H1 (cell line): Measurements from ENCODE around the gene ADGRB2. TPM values are rescaled to one million over a fixed set of nuclear protein-coding genes. Genes with fewer than 3 reads are reported as not detected.

ENCODE experiments used
- CTCF ChIA-PET: fragments of 300-600 bp; sonication (Branson Sonifier 250); formaldehyde crosslinking; loops from one replicate; lab custom pipeline; 2021; ENCODE audit not compliant: partially characterized antibody; lab: Charles Lee
- POLR2A ChIA-PET: fragments of 300-600 bp; sonication (Branson Sonifier 250); formaldehyde crosslinking; loops from one replicate; lab custom pipeline; 2021; ENCODE audit warnings: inconsistent platforms; ENCODE audit not compliant: partially characterized antibody; lab: Charles Lee
- DNase-seq, 2 experiments: peaks; one replicate each; pipeline versions ENCODE4 v3.0.0 to v3.0.0-alpha.2; 2010 to 2022; ENCODE audit warnings: low spot score in 2 of 2, low read depth in 1 of 2, mixed read lengths in 1 of 2
- FAIRE-seq: peaks from 2 replicates; lab custom pipeline; 2011; peaks lifted over from hg19 to GRCh38; lab: Jason Lieb, UNC
- H2AFZ ChIP-seq: 2 replicates; pipeline ENCODE4 v1.8.1; 2012; ENCODE audit warnings: low read length, inconsistent platforms
- H2AK5ac ChIP-seq: 2 replicates; pipeline ENCODE4 v1.6.1; 2013; ENCODE audit warnings: low read depth, low read length
- H2BK120ac ChIP-seq: replicated peaks from 2 replicates; pipeline ENCODE3; 2013; ENCODE audit warnings: low read depth, low read length, inconsistent platforms
- H2BK12ac ChIP-seq: 2 replicates; pipeline ENCODE4 v1.6.1; 2013; ENCODE audit warnings: low read depth, low read length
- H2BK15ac ChIP-seq: 2 replicates; pipeline ENCODE4 v1.6.1; 2013; ENCODE audit warnings: low read length
- H2BK20ac ChIP-seq: 2 replicates; pipeline ENCODE4 v1.6.1; 2013; ENCODE audit warnings: low read length
- H2BK5ac ChIP-seq: 2 replicates; pipeline ENCODE4 v1.6.1; 2013; ENCODE audit warnings: low read depth, low read length
- H3K14ac ChIP-seq: 2 replicates; pipeline ENCODE4 v1.6.1; 2013; ENCODE audit warnings: inconsistent platforms; ENCODE audit not compliant: insufficient read length
- H3K18ac ChIP-seq: 2 replicates; pipeline ENCODE4 v1.6.1; 2013; ENCODE audit warnings: low read length; ENCODE audit errors: extremely low read depth
- H3K23ac ChIP-seq: 2 replicates; pipeline ENCODE4 v1.6.1; 2013; ENCODE audit warnings: inconsistent platforms; ENCODE audit not compliant: insufficient read length
- H3K23me2 ChIP-seq: 2 replicates; pipeline ENCODE4 v1.6.1; 2013; ENCODE audit warnings: low read depth, low read length
- H3K27ac ChIP-seq: 2 replicates; pipeline ENCODE4 v1.6.1; 2011; ENCODE audit warnings: low read depth, low read length, inconsistent platforms
- H3K27me3 ChIP-seq, 4 experiments: replicated peaks in 1 of 4; 1 replicate in 1 of 4; 2 replicates in 3 of 4; pipeline versions ENCODE4 v1.6.1 to v1.8.1; 2011 to 2013; ENCODE audit warnings: low read length in 3 of 4, mild to moderate bottlenecking in 3 of 4, inconsistent platforms in 2 of 4, mixed read lengths in 2 of 4, moderate library complexity in 1 of 4; ENCODE audit not compliant: control insufficient read depth in 3 of 4, insufficient read depth in 3 of 4; ENCODE audit errors: extremely low read depth in 1 of 4
- H3K36me3 ChIP-seq, 4 experiments: 2 replicates each; pipeline versions ENCODE4 v1.6.1 to v1.8.1; 2011 to 2013; ENCODE audit warnings: mild to moderate bottlenecking in 4 of 4, low read length in 3 of 4, moderate library complexity in 2 of 4, control low read depth in 1 of 4, inconsistent platforms in 1 of 4; ENCODE audit not compliant: insufficient read depth in 4 of 4, control insufficient read depth in 2 of 4
- H3K4ac ChIP-seq: replicated peaks from 2 replicates; pipeline ENCODE3; 2013; ENCODE audit warnings: low read length, low read depth, mixed read lengths, inconsistent platforms; ENCODE audit not compliant: insufficient read length
- H3K4me1 ChIP-seq, 4 experiments: replicated peaks in 1 of 4; 1 replicate in 1 of 4; 2 replicates in 3 of 4; pipeline versions ENCODE4 v1.6.1 to v1.8.1; 2011 to 2013; ENCODE audit warnings: low read length in 3 of 4, inconsistent platforms in 2 of 4, mixed read lengths in 1 of 4; ENCODE audit not compliant: insufficient read depth in 4 of 4, control insufficient read depth in 3 of 4
- H3K4me2 ChIP-seq, 2 experiments: 2 replicates each; pipeline versions ENCODE4 v1.6.1 to v1.8.1; 2011 to 2013; ENCODE audit warnings: low read depth in 2 of 2, low read length in 2 of 2, control low read depth in 1 of 2, inconsistent platforms in 1 of 2, mild to moderate bottlenecking in 1 of 2; ENCODE audit not compliant: insufficient read depth in 1 of 2
- H3K4me3 ChIP-seq, 4 experiments: fragments of 200-600, 300-600 bp in 1 of 4; sonication (generic), shearing (Covaris generic), sonication (Bioruptor Twin) in 1 of 4; 2 replicates each; pipeline versions ENCODE4 v1.5.1 to v1.8.1; 2011 to 2016; ENCODE audit warnings: low read length in 4 of 4, low read depth in 3 of 4, control low read depth in 2 of 4, inconsistent platforms in 2 of 4, mild to moderate bottlenecking in 2 of 4, mixed read lengths in 1 of 4, moderate library complexity in 1 of 4; ENCODE audit not compliant: insufficient read depth in 2 of 4; ENCODE audit errors: extremely low read depth in 1 of 4
- H3K56ac ChIP-seq: replicated peaks from 2 replicates; pipeline ENCODE3; 2013; ENCODE audit warnings: low read depth, mild to moderate bottlenecking, mixed read lengths, low read length, inconsistent platforms; ENCODE audit not compliant: insufficient read length
- H3K79me1 ChIP-seq: 2 replicates; pipeline ENCODE4 v1.6.1; 2013; ENCODE audit warnings: low read depth, low read length, control low read depth
- H3K79me2 ChIP-seq, 2 experiments: 2 replicates each; pipeline versions ENCODE4 v1.6.1 to v1.8.1; 2012 to 2013; ENCODE audit warnings: low read length in 2 of 2, mild to moderate bottlenecking in 2 of 2, inconsistent platforms in 1 of 2; ENCODE audit not compliant: insufficient read depth in 2 of 2, control insufficient read depth in 1 of 2
- H3K9ac ChIP-seq, 4 experiments: replicated peaks in 1 of 4; 1 replicate in 1 of 4; 2 replicates in 3 of 4; pipeline versions ENCODE4 v1.6.1 to v1.8.1; 2011 to 2013; ENCODE audit warnings: low read depth in 3 of 4, low read length in 3 of 4, control low read depth in 2 of 4, mild to moderate bottlenecking in 2 of 4, moderate library complexity in 2 of 4, inconsistent platforms in 1 of 4; ENCODE audit errors: extremely low read depth in 1 of 4
- H3K9me3 ChIP-seq, 2 experiments: 2 replicates each; pipeline versions ENCODE4 v1.6.1 to v1.8.1; 2012 to 2013; ENCODE audit warnings: mild to moderate bottlenecking in 2 of 2, moderate library complexity in 2 of 2, control low read depth in 1 of 2, inconsistent platforms in 1 of 2, low read depth in 1 of 2, low read length in 1 of 2, mixed read lengths in 1 of 2; ENCODE audit not compliant: insufficient read depth in 2 of 2
- H4K20me1 ChIP-seq, 2 experiments: replicated peaks in 1 of 2; 2 replicates each; pipeline versions ENCODE3 to v1.8.1; 2011 to 2013; ENCODE audit warnings: inconsistent platforms in 2 of 2, low read length in 2 of 2, mild to moderate bottlenecking in 1 of 2; ENCODE audit not compliant: insufficient read depth in 2 of 2, control insufficient read depth in 1 of 2
- H4K5ac ChIP-seq: 2 replicates; pipeline ENCODE4 v1.6.1; 2013; ENCODE audit warnings: low read length, low read depth, mixed read lengths, inconsistent platforms; ENCODE audit not compliant: insufficient read length
- H4K8ac ChIP-seq: 2 replicates; pipeline ENCODE4 v1.8.0; 2013; ENCODE audit warnings: mild to moderate bottlenecking, moderate library complexity, low read length, inconsistent platforms; ENCODE audit not compliant: insufficient read depth; ENCODE audit errors: extremely low read depth
- H4K91ac ChIP-seq: replicated peaks from 2 replicates; pipeline ENCODE3; 2013; ENCODE audit warnings: low read length, mixed read lengths, inconsistent platforms; ENCODE audit not compliant: insufficient read length
- BACH1 ChIP-seq: IDR thresholded peaks from 2 replicates; pipeline ENCODE4 v1.6.1; 2012; ENCODE audit warnings: low read length, improper control_type of control experiment
- EZH2 ChIP-seq: fragments of 200-600 bp; sonication (generic); IDR thresholded peaks from 2 replicates; pipeline ENCODE4 v1.7.1; 2012; ENCODE audit warnings: low read depth, mild to moderate bottlenecking, moderate library complexity, low read length, inconsistent platforms; ENCODE audit not compliant: severe bottlenecking
- WGBS, 2 experiments: shearing (Covaris generic) in 1 of 2; methylation state at CpG; one replicate each; pipeline versions ENCODE4 v1.1.6 to v1.1.7; 2013 to 2015; ENCODE audit warnings: low lambda C conversion rate in 2 of 2, mixed read lengths in 2 of 2, inconsistent platforms in 1 of 2, low coverage in 1 of 2, missing lambda C conversion rate in 1 of 2; ENCODE audit not compliant: insufficient replicate concordance in 2 of 2, insufficient coverage in 1 of 2, insufficient read length in 1 of 2; ENCODE audit errors: extremely low coverage in 1 of 2, missing lambda C conversion rate in 1 of 2; 5-methylcytosine and 5-hydroxymethylcytosine counted together
- long read RNA-seq, 2 experiments: library from RNA in 1 of 2; library from capped mRNA in 1 of 2; stranded (forward); transcript quantifications; one replicate each; pipeline ENCODE4 v2.0.0, GENCODE V29; 2021; ENCODE audit warnings: inconsistent platforms in 1 of 2
- polyA minus RNA-seq, 3 experiments: library from RNA; depleted of rRNA, polyadenylated mRNA; stranded (reverse); fragments of >200 nt; gene quantifications; 1 replicate in 2 of 3; 2 replicates in 1 of 3; pipeline ENCODE4 v1.2.3, GENCODE V29; 2011
- polyA plus RNA-seq, 7 experiments: library from polyadenylated mRNA; depleted of rRNA in 3 of 7; stranded (reverse) in 5 of 7; unstranded in 2 of 7; fragments of >200 nt in 5 of 7; fragments of 200-250 nt in 2 of 7; gene quantifications; 1 replicate in 5 of 7; 2 replicates in 1 of 7; 4 replicates in 1 of 7; pipeline versions ENCODE4 v1.2.1 to v1.2.3, GENCODE V29; 2011 to 2013; ENCODE audit warnings: missing spikeins in 2 of 7, mixed read lengths in 2 of 7
- total RNA-seq: library from RNA; stranded (reverse); fragmentation: NEBNext Ultra II Directional; extraction: Animal tissue kit (Norgen Biotek cat#: 25700); gene quantifications from 2 replicates; pipeline ENCODE4 v1.2.1, GENCODE V29; 2021
- TF ChIP-seq, protein P1 (sequence below): IDR thresholded peaks from 2 replicates; pipeline ENCODE4 v1.6.1; 2012; ENCODE audit warnings: inconsistent platforms

ADGRB2 gene, protein sequence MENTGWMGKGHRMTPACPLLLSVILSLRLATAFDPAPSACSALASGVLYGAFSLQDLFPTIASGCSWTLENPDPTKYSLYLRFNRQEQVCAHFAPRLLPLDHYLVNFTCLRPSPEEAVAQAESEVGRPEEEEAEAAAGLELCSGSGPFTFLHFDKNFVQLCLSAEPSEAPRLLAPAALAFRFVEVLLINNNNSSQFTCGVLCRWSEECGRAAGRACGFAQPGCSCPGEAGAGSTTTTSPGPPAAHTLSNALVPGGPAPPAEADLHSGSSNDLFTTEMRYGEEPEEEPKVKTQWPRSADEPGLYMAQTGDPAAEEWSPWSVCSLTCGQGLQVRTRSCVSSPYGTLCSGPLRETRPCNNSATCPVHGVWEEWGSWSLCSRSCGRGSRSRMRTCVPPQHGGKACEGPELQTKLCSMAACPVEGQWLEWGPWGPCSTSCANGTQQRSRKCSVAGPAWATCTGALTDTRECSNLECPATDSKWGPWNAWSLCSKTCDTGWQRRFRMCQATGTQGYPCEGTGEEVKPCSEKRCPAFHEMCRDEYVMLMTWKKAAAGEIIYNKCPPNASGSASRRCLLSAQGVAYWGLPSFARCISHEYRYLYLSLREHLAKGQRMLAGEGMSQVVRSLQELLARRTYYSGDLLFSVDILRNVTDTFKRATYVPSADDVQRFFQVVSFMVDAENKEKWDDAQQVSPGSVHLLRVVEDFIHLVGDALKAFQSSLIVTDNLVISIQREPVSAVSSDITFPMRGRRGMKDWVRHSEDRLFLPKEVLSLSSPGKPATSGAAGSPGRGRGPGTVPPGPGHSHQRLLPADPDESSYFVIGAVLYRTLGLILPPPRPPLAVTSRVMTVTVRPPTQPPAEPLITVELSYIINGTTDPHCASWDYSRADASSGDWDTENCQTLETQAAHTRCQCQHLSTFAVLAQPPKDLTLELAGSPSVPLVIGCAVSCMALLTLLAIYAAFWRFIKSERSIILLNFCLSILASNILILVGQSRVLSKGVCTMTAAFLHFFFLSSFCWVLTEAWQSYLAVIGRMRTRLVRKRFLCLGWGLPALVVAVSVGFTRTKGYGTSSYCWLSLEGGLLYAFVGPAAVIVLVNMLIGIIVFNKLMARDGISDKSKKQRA (N-terminal part only)
- total RNA-seq (25.8 and 26.2 TPM in 2 replicates), polyA plus RNA-seq (2011; rRNA removed) (15.6 and 29.0 TPM in 2 replicates), polyA minus RNA-seq (2011; rRNA and poly(A)+ RNA removed) (7.5 and 9.4 TPM in 2 replicates)
- 20.6 TPM for polyA plus RNA-seq (2011; cell fraction: cytosol; rRNA removed)
- polyA plus RNA-seq (2011; cell fraction: nucleus; rRNA removed), result 126 TPM
- 17.3 to 29.1 TPM (median 22.1 TPM) in 4 replicates for polyA plus RNA-seq (2012, experiment 1 of 2)
- 15.4 TPM for polyA plus RNA-seq (2012, experiment 2 of 2)
- polyA plus RNA-seq (2013, experiment 1 of 2), result 13.4 TPM
- 13.0 TPM for polyA plus RNA-seq (2013, experiment 2 of 2)
- 14.0 TPM for polyA minus RNA-seq (2011; cell fraction: cytosol; rRNA and poly(A)+ RNA removed)
- polyA minus RNA-seq (2011; cell fraction: nucleus; rRNA and poly(A)+ RNA removed), result 22.9 TPM
- long read RNA-seq, experiment 1, partial matches to known transcripts, result 2 of 3 reads
- long read RNA-seq, experiment 1, other reads (novel, unspliced or antisense), result 1 of 3 reads
- long read RNA-seq, experiment 2, result 0 reads

DNA sequence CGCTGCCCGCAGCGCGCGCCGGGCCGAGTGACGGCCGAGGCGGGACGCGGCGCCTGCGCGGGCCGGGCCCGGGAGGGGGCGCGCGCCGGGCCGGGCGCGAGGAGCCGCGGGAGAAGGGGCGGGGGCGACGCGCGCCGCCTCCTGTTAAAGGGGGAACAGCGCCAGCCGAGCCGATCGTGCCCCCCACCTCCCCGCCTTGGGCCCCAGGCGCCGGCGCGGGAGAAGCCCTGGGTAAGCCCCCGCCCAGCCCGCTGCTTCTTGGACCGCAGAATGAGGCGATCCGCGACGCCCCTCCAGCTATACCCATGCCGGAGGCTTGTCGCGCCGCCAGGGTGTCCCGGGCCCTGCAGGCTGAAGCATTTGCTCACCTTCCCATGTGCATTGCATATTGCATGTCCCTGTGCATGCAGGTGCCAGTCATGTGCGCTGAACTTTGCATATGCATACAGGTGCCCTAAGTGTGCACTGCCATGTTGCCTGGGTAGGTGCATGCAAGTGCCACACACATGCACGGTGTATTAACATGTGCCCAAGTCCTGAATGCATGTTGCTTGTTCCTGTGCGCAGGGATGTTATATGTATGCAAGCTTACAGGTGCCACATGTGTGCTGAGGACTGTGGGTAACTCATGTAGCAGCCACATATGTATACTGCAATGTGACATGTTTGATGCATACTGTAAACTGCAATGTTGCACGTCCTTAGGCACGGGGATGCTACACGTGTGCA lies at the start of gene ADGRB2:
Gene ADGRB2, minus strand, starts transcription at position 29 of the 729 bp plus-strand sequence. CDS start 7,119 bp downstream, outside the sequence.
- H3K4ac ChIP-seq, result peak within 1 kb of the TSS; percentile 19
- H3K79me2 ChIP-seq, result no peaks in the 10 kb centered on the region
- H3K79me1 ChIP-seq, result no peaks in the 10 kb centered on the region; the same call in 1 of the 2 replicates
- no peak within 1 kb of the TSS for H2BK20ac ChIP-seq
- peak within 1 kb of the TSS; percentile 86 to 90 for H3K4me2 ChIP-seq
- peaks cover 4 to 11% of the 10 kb centered on the region in 2 experiments for H4K20me1 ChIP-seq
- H3K4me3 ChIP-seq, result peak within 1 kb of the TSS; percentile 48 to 75 (median 62)
- no peak within 1 kb of the TSS for H2BK5ac ChIP-seq
- no peak within 1 kb of the TSS for H2BK120ac ChIP-seq
- WGBS, 2 experiments, result 17% methylated on average over 31 of the region's 59 CpGs; no CpG with 5 or more reads in 1 of the 2 experiments
- peak within 1 kb of the TSS; percentile 15 for H3K23ac ChIP-seq
- POLR2A ChIA-PET, result interaction anchor here (0.6 to 2.2 kb wide), 5 partner anchors 15 to 113 kb away, joined by 3 to 9 read pairs (median 3); no protein-coding TSS in a partner anchor
- H2BK12ac ChIP-seq, result no peak within 1 kb of the TSS
- H3K4me1 ChIP-seq, result peaks cover 20 to 42% (median 27%) of the 10 kb centered on the region in 4 experiments
- H2BK15ac ChIP-seq, result no peak within 1 kb of the TSS
- no peak within 1 kb of the TSS for H3K56ac ChIP-seq
- peaks cover 3 to 16% (median 7%) of the 10 kb centered on the region in 4 experiments; a peak in 5 of 7 replicates for H3K27me3 ChIP-seq
- H4K8ac ChIP-seq, result no peak within 1 kb of the TSS; the same call in 1 of the 2 replicates
- H3K27ac ChIP-seq, result no peak within 1 kb of the TSS
- H3K9ac ChIP-seq, result peak within 1 kb of the TSS in 2 of 4 experiments; percentile 0 to 25; a peak in 2 of 7 replicates
- H4K5ac ChIP-seq, result no peak within 1 kb of the TSS
- FAIRE-seq (no peak), DNase-seq (peak in 1 of 2 experiments; percentile 76)
- H4K91ac ChIP-seq, result peak within 1 kb of the TSS; percentile 10
- H3K36me3 ChIP-seq, result no peaks in the 10 kb centered on the region
- peaks cover 17% of the 10 kb centered on the region for H3K23me2 ChIP-seq
- H3K9me3 ChIP-seq, result no peaks in the 10 kb centered on the region
- no peak within 1 kb of the TSS for H3K14ac ChIP-seq
- CTCF ChIA-PET, result interaction anchor here (0.7 to 14.0 kb wide), 12 partner anchors 9 to 67 kb away, joined by 3 to 206 read pairs (median 4); no protein-coding TSS in a partner anchor
- H2AK5ac ChIP-seq, result no peak within 1 kb of the TSS
- no peak within 1 kb of the TSS; the same call in 1 of the 2 replicates for H2AFZ ChIP-seq
- peak within 1 kb of the TSS; percentile 71; the same call in 1 of the 2 replicates for H3K18ac ChIP-seq
- TF ChIP-seq EZH2 (peak; percentile 5), BACH1 (no peak)
- TF ChIP-seq, protein P1, sequence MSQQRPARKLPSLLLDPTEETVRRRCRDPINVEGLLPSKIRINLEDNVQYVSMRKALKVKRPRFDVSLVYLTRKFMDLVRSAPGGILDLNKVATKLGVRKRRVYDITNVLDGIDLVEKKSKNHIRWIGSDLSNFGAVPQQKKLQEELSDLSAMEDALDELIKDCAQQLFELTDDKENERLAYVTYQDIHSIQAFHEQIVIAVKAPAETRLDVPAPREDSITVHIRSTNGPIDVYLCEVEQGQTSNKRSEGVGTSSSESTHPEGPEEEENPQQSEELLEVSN, result peak; percentile 72
